OCI-LY7 (cell line): ENCODE measurements around the gene PHACTR3.

Source experiments
- EZH2phosphoT487 ChIP-seq: fragments of 200-600 bp; sonication (generic); IDR thresholded peaks from 2 replicates; pipeline ENCODE4 v1.6.1; 2018; ENCODE audit warnings: low read depth, borderline replicate concordance, mild to moderate bottlenecking, mixed run types, antibody characterized with exemption, low read length, moderate library complexity, mixed read lengths
- TF ChIP-seq, protein P1 (sequence below): fragments of 200-600 bp; sonication (generic); conservative IDR thresholded peaks from 2 replicates; pipeline ENCODE4 v1.5.1; 2014; ENCODE audit warnings: mild to moderate bottlenecking, antibody characterized with exemption, low read length, moderate library complexity, mixed read lengths

DNA sequence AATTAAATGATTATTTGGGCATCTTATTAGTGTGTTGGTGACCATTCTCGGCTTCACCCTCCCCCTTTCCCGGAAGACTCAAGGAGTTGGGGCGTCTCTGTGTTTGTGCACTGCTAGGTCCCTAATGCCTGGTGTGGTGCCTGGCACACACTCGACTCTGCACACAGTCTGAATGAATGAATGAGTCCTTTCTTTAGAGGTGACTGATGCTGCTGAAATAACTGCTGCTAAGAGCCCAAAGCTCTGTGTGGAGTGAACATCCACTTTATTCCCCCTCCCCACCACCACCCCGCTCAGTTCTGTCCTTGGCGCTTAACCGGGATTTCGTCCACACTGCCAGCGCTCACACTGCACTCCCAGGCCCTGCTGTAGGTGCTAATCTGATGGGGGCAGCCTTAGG is 1.2 kb upstream of the PHACTR3 start:
- TF ChIP-seq, protein P1, sequence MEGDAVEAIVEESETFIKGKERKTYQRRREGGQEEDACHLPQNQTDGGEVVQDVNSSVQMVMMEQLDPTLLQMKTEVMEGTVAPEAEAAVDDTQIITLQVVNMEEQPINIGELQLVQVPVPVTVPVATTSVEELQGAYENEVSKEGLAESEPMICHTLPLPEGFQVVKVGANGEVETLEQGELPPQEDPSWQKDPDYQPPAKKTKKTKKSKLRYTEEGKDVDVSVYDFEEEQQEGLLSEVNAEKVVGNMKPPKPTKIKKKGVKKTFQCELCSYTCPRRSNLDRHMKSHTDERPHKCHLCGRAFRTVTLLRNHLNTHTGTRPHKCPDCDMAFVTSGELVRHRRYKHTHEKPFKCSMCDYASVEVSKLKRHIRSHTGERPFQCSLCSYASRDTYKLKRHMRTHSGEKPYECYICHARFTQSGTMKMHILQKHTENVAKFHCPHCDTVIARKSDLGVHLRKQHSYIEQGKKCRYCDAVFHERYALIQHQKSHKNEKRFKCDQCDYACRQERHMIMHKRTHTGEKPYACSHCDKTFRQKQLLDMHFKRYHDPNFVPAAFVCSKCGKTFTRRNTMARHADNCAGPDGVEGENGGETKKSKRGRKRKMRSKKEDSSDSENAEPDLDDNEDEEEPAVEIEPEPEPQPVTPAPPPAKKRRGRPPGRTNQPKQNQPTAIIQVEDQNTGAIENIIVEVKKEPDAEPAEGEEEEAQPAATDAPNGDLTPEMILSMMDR: no peak
- no peak for TF ChIP-seq EZH2phosphoT487
